Kidney (tissue), 14 donors: Measurements from ENCODE around the gene AIFM3. TPM values are rescaled to one million over a fixed set of nuclear protein-coding genes. Genes with fewer than 3 reads are reported as not detected.
A peak's percentile ranks its signal among the peaks of the same experiment; 100 is the strongest.

ENCODE experiments used
- DNase-seq, 5 donors: peaks; one replicate each; pipeline ENCODE4 v3.0.0-alpha.2; 2013 to 2020
- FAIRE-seq: peaks from 2 replicates; lab custom pipeline; 2012; peaks lifted over from hg19 to GRCh38; lab: Jason Lieb, UNC
- H3K27ac ChIP-seq, 2 donors: one replicate each; pipeline ENCODE4 v1.7.0; 2013; ENCODE audit warnings: low read depth in 2 of 2, low read length in 2 of 2, inconsistent platforms in 1 of 2
- H3K27me3 ChIP-seq: one replicate; pipeline ENCODE4 v1.7.1; 2013; ENCODE audit warnings: low read length, inconsistent platforms; ENCODE audit not compliant: control insufficient read depth, insufficient read depth
- H3K36me3 ChIP-seq, 3 donors: one replicate each; pipeline versions ENCODE4 v1.7.0 to v1.7.1; 2013; ENCODE audit warnings: low read length in 3 of 3, control low read depth in 1 of 3, inconsistent platforms in 1 of 3; ENCODE audit not compliant: insufficient read depth in 3 of 3, control insufficient read depth in 2 of 3
- H3K4me1 ChIP-seq, 3 donors: one replicate each; pipeline versions ENCODE4 v1.7.0 to v1.7.1; 2013; ENCODE audit warnings: low read length in 3 of 3, inconsistent platforms in 1 of 3, low read depth in 1 of 3; ENCODE audit not compliant: control insufficient read depth in 2 of 3, insufficient read depth in 2 of 3
- H3K4me3 ChIP-seq, 3 donors: one replicate each; pipeline versions ENCODE4 v1.7.0 to v1.8.1; 2013; ENCODE audit warnings: low read length in 3 of 3, control low read depth in 1 of 3, inconsistent platforms in 1 of 3
- H3K9ac ChIP-seq, 3 donors: one replicate each; pipeline versions ENCODE4 v1.7.0 to v1.7.1; 2013; ENCODE audit warnings: low read length in 3 of 3, control low read depth in 1 of 3, inconsistent platforms in 1 of 3
- H3K9me3 ChIP-seq, 3 donors: one replicate each; pipeline versions ENCODE4 v1.7.0 to v1.7.1; 2013; ENCODE audit warnings: low read length in 3 of 3, control low read depth in 1 of 3, inconsistent platforms in 1 of 3; ENCODE audit not compliant: control insufficient read depth in 2 of 3, insufficient read depth in 1 of 3
- CTCF ChIP-seq: IDR thresholded peaks from 3 replicates; pipeline ENCODE4 v1.5.1; 2012; ENCODE audit warnings: mild to moderate bottlenecking, moderate library complexity, borderline replicate concordance; ENCODE audit not compliant: insufficient read depth; ENCODE audit errors: extremely low read depth
- intact Hi-C: fragments of 100-400 bp; cut with DNase I; formaldehyde crosslinking; loops from one replicate; pipeline ENCODE4 v1.11.1; 2022
- polyA plus RNA-seq: library from polyadenylated mRNA; stranded (reverse); fragments of 350-450 nt; fragmentation: Illumina TruSeq; extraction: RNeasy Lipid Tissue Mini Kit (QIAGEN cat#74804); gene quantifications from one replicate; pipeline ENCODE4 v1.2.3, GENCODE V29; 2014; ENCODE audit warnings: low read depth, low replicate concordance; ENCODE audit not compliant: insufficient read depth
- total RNA-seq: library from RNA; stranded (reverse); fragmentation: NEBNext Ultra II Directional; extraction: Animal tissue kit (Norgen Biotek cat#: 25700); gene quantifications from one replicate; pipeline ENCODE4 v1.2.1, GENCODE V29; 2021
- donor health status: control.
- donor health status: control.
- donor health status: control.
- donor health status: control.
- donor health status: control.
- donor health status: DM: yes; HTN: yes; CAD: no.
- donor health status: Normal renal cell carcinoma (clear cell type).

AIFM3 gene
- total and polyA plus RNA-seq, 2 donors from 2014 or later, result 3.1 to 4.4 TPM

- H3K27me3 ChIP-seq, result no peaks in the 10 kb centered on the region
- H3K27ac ChIP-seq, result no peak overlapping the region
- FAIRE-seq, result no peak
- peak overlapping the region in 2 of 3 donors; percentile 59 to 96 for H3K4me3 ChIP-seq
- TF ChIP-seq CTCF, result no peak
- intact Hi-C loops, result no loop called here
- DNase-seq, result no peak
- no peak overlapping the region for H3K9ac ChIP-seq
- H3K36me3 ChIP-seq, result no peaks in the 10 kb centered on the region
- H3K4me1 ChIP-seq, result peaks cover 0 to 16% (median 0%) of the 10 kb centered on the region in 3 donors
- no peaks in the 10 kb centered on the region for H3K9me3 ChIP-seq
Measured at GRCh38 chr22:20920881-20921203, 46.2 kb upstream of the AIFM3 start.

GRCh38 chr22:20922141-20922751, 44.8 kb upstream of the AIFM3 start:
- peaks cover 0 to 13% (median 0%) of the 10 kb centered on the region in 3 donors for H3K4me1 ChIP-seq

GRCh38 chr22:20926243-20926642, 40.8 kb upstream of the AIFM3 start:
- H3K9ac ChIP-seq, result no peak overlapping the region
- no peak for DNase-seq
- no peak overlapping the region for H3K4me3 ChIP-seq
- TF ChIP-seq CTCF, result no peak
- H3K36me3 ChIP-seq, result no peaks in the 10 kb centered on the region
- H3K27me3 ChIP-seq, result no peaks in the 10 kb centered on the region
- H3K27ac ChIP-seq, result no peak overlapping the region
- peaks cover 0 to 4% (median 0%) of the 10 kb centered on the region in 3 donors for H3K4me1 ChIP-seq
- no peak for FAIRE-seq
- intact Hi-C loops, result no loop called here
- no peaks in the 10 kb centered on the region for H3K9me3 ChIP-seq

More at GRCh38 chr22:20922141-20922751, 44.8 kb upstream of the AIFM3 start:
- Histone ChIP-seq H3K36me3 (no peaks in the 10 kb centered on the region), H3K9me3 (no peaks in the 10 kb centered on the region), H3K4me3 (no peak overlapping the region), H3K27me3 (no peaks in the 10 kb centered on the region), H3K27ac (no peak overlapping the region), H3K9ac (no peak overlapping the region)
- no peak for FAIRE-seq
- DNase-seq, result no peak
- TF ChIP-seq CTCF, result no peak
- intact Hi-C loops, result no loop called here
